ENCODE measurements around the gene NOTCH1. TPM values are rescaled to one million over a fixed set of nuclear protein-coding genes. Genes with fewer than 3 reads are reported as not detected.

Gene NOTCH1
- total and polyA plus RNA-seq, 2 donors (not counting 1 experiment from before 2014, with no cell fraction given) = 3.3 to 10.9 TPM

DNA sequence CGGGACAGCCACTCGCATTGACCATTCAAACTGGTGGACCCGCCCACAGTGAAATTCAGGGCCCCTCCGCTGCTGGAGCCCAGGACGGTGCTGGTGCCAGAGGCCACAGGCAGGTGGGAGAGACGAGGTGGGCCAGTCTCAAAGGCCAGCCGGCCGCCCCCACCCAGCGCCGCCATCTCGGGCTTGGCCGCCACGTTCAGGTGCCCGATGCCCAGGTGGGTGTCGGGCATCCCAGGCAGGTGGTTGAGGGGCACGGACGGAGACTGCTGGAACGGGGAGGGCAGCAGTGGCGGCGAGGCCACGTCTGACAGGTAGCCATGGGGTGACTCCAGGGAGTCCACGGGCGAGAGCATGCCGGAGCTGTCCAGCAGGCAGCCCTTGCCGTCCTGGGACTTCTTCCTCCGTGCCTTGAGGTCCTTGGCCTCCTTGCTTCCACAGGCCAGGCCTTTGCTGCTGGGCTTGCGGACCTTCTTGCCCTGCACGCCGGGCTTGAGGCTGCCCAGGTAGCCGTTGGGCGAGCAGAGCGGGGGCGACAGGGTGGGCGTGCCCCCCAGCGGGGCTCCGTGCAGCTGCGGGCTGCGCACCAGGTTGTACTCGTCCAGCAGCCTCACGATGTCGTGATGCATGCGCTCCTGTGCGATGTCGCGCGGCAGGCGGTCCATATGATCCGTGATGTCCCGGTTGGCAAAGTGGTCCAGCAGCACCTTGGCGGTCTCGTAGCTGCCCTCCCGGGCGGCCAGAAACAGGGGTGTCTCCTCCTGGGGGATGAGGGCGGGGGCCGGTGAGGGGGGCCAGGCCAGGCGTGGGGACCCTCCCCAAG, 48.8 kb downstream of the NOTCH1 start:
- H3K79me2 ChIP-seq (ENCODE audit: control insufficient read depth, insufficient read depth, low read length) = no peaks in the 10 kb centered on the region
- H3K9ac ChIP-seq (ENCODE audit: insufficient read depth, low read length) = no peak overlapping the region
- no peak overlapping the region for H3K4me3 ChIP-seq (replicated peaks in 1 of 4; ENCODE audit: control extremely low read depth in 1 of 4, insufficient read depth in 1 of 4, low read depth in 3 of 4, low read length in 4 of 4)
- no peaks in the 10 kb centered on the region for H3K9me3 ChIP-seq (ENCODE audit: control insufficient read depth, insufficient read depth, low read depth, low read length)
- H3K4me1 ChIP-seq (ENCODE audit: control insufficient read depth, extremely low read depth, insufficient read depth, low read length) = no peaks in the 10 kb centered on the region
- no peak overlapping the region for H3K27ac ChIP-seq (ENCODE audit: insufficient read depth, low read length)
- no peak overlapping the region for H2AFZ ChIP-seq (ENCODE audit: low read length)
- H4K20me1 ChIP-seq (ENCODE audit: control insufficient read depth, extremely low read depth, insufficient read depth, low read length) = no peaks in the 10 kb centered on the region
- H3K36me3 ChIP-seq (ENCODE audit: control insufficient read depth, insufficient read depth, low read length) = peaks cover 31% of the 10 kb centered on the region
- no peak for TF ChIP-seq EZH2 (IDR thresholded peaks at IDR 0.05; ENCODE audit: low read length, missing control alignments)
- TF ChIP-seq, protein P1, sequence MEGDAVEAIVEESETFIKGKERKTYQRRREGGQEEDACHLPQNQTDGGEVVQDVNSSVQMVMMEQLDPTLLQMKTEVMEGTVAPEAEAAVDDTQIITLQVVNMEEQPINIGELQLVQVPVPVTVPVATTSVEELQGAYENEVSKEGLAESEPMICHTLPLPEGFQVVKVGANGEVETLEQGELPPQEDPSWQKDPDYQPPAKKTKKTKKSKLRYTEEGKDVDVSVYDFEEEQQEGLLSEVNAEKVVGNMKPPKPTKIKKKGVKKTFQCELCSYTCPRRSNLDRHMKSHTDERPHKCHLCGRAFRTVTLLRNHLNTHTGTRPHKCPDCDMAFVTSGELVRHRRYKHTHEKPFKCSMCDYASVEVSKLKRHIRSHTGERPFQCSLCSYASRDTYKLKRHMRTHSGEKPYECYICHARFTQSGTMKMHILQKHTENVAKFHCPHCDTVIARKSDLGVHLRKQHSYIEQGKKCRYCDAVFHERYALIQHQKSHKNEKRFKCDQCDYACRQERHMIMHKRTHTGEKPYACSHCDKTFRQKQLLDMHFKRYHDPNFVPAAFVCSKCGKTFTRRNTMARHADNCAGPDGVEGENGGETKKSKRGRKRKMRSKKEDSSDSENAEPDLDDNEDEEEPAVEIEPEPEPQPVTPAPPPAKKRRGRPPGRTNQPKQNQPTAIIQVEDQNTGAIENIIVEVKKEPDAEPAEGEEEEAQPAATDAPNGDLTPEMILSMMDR (conservative IDR thresholded peaks at IDR 0.05 in 1 of 2, IDR thresholded peaks at IDR 0.05 in 1 of 2; ENCODE audit: low read depth in 1 of 2, low read length in 2 of 2) = no peak
- no peaks in the 10 kb centered on the region for H3K27me3 ChIP-seq (ENCODE audit: control insufficient read depth, insufficient read depth, low read length)
- no peak for DNase-seq (ENCODE audit: low read depth in 2 of 2)
- H3K4me2 ChIP-seq (ENCODE audit: extremely low read depth, insufficient read depth, low read length) = no peak overlapping the region

DNA sequence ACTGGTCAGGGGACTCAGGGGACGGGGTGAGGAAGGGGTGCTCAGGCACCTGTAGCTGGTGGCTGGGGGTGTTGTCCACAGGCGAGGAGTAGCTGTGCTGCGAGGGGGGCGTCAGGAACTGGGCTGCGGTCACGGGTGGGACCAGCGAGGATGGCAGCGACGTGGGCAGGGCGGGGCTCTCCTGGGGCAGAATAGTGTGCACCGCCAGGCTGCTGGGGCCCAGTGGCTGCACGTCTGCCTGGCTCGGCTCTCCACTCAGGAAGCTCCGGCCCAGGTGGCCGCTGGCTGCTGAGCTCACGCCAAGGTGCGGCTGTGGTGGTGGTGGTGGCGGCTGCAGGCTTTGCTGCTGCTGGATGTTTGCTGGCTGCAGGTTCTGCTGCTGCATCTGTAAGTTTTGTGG, 49.7 kb downstream of the NOTCH1 start:
- DNase-seq (ENCODE audit: low read depth in 2 of 2) = no peak
- Histone ChIP-seq H3K4me3 (replicated peaks in 1 of 4; ENCODE audit: control extremely low read depth in 1 of 4, insufficient read depth in 1 of 4, low read depth in 3 of 4, low read length in 4 of 4) (no peak overlapping the region), H3K9me3 (ENCODE audit: control insufficient read depth, insufficient read depth, low read depth, low read length) (no peaks in the 10 kb centered on the region), H3K79me2 (ENCODE audit: control insufficient read depth, insufficient read depth, low read length) (no peaks in the 10 kb centered on the region), H3K36me3 (ENCODE audit: control insufficient read depth, insufficient read depth, low read length) (peaks cover 31% of the 10 kb centered on the region), H3K9ac (ENCODE audit: insufficient read depth, low read length) (no peak overlapping the region), H3K27me3 (ENCODE audit: control insufficient read depth, insufficient read depth, low read length) (no peaks in the 10 kb centered on the region), H3K4me2 (ENCODE audit: extremely low read depth, insufficient read depth, low read length) (no peak overlapping the region), H2AFZ (ENCODE audit: low read length) (no peak overlapping the region), H4K20me1 (ENCODE audit: control insufficient read depth, extremely low read depth, insufficient read depth, low read length) (no peaks in the 10 kb centered on the region), H3K27ac (ENCODE audit: insufficient read depth, low read length) (no peak overlapping the region), H3K4me1 (ENCODE audit: control insufficient read depth, extremely low read depth, insufficient read depth, low read length) (no peaks in the 10 kb centered on the region)
- TF ChIP-seq EZH2 (IDR thresholded peaks at IDR 0.05; ENCODE audit: low read length, missing control alignments) = no peak
- TF ChIP-seq, protein P1 (conservative IDR thresholded peaks at IDR 0.05 in 1 of 2, IDR thresholded peaks at IDR 0.05 in 1 of 2; ENCODE audit: low read depth in 1 of 2, low read length in 2 of 2) = no peak

DNA sequence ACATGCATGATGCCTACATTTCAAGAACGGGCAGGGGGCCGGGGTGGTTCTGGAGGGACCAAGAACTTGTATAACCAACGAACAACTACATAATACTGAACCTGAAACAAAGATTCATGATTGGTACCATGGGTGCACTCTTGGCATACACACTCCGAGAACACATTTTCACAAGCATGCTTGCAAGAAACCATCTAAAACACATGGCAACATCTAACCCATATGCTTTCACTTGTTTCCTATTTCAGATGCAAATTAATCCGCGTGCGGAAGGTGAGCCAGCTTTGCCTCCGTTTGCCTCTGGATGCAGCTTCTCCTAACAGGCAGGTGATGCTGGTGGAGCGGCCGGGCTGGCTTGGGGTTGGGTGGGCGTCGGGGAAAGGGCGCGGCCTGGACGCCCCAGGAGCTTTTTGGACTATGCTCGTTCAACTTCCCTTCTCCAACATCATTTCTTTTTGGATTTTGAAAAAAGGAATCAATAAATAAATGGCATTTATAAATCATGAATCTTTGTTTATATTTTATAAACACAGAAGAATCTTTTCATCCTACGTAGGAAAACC, 50.5 kb downstream of the NOTCH1 start:
- H3K4me3 ChIP-seq (replicated peaks in 1 of 4; ENCODE audit: control extremely low read depth in 1 of 4, insufficient read depth in 1 of 4, low read depth in 3 of 4, low read length in 4 of 4) = no peak overlapping the region
- H2AFZ ChIP-seq (ENCODE audit: low read length) = no peak overlapping the region
- TF ChIP-seq, protein P1 (conservative IDR thresholded peaks at IDR 0.05 in 1 of 2, IDR thresholded peaks at IDR 0.05 in 1 of 2; ENCODE audit: low read depth in 1 of 2, low read length in 2 of 2) = no peak
- TF ChIP-seq EZH2 (IDR thresholded peaks at IDR 0.05; ENCODE audit: low read length, missing control alignments) = no peak
- no peaks in the 10 kb centered on the region for H3K27me3 ChIP-seq (ENCODE audit: control insufficient read depth, insufficient read depth, low read length)
- H3K36me3 ChIP-seq (ENCODE audit: control insufficient read depth, insufficient read depth, low read length) = peaks cover 25% of the 10 kb centered on the region
- no peaks in the 10 kb centered on the region for H4K20me1 ChIP-seq (ENCODE audit: control insufficient read depth, extremely low read depth, insufficient read depth, low read length)
- H3K79me2 ChIP-seq (ENCODE audit: control insufficient read depth, insufficient read depth, low read length) = no peaks in the 10 kb centered on the region
- no peak for DNase-seq (ENCODE audit: low read depth in 2 of 2)
- H3K4me2 ChIP-seq (ENCODE audit: extremely low read depth, insufficient read depth, low read length) = no peak overlapping the region
- H3K9ac ChIP-seq (ENCODE audit: insufficient read depth, low read length) = no peak overlapping the region
- H3K9me3 ChIP-seq (ENCODE audit: control insufficient read depth, insufficient read depth, low read depth, low read length) = no peaks in the 10 kb centered on the region
- H3K27ac ChIP-seq (ENCODE audit: insufficient read depth, low read length) = no peak overlapping the region
- no peaks in the 10 kb centered on the region for H3K4me1 ChIP-seq (ENCODE audit: control insufficient read depth, extremely low read depth, insufficient read depth, low read length)
